GM21381 (cell line): ENCODE measurements around the gene POLR1C.
"Not testable (repeated sequence)": the region's sequence is repeated elsewhere in the genome, so short reads cannot be mapped to it uniquely, and the experiment has no call there.

Experiments
- ATAC-seq: cut with Tn5 transposase; IDR thresholded peaks from one replicate; pipeline ENCODE4 v1.9.1; 2021; ENCODE audit warnings: mild to moderate bottlenecking, moderate library complexity; ENCODE audit not compliant: unreplicated experiment

Gene POLR1C

DNA sequence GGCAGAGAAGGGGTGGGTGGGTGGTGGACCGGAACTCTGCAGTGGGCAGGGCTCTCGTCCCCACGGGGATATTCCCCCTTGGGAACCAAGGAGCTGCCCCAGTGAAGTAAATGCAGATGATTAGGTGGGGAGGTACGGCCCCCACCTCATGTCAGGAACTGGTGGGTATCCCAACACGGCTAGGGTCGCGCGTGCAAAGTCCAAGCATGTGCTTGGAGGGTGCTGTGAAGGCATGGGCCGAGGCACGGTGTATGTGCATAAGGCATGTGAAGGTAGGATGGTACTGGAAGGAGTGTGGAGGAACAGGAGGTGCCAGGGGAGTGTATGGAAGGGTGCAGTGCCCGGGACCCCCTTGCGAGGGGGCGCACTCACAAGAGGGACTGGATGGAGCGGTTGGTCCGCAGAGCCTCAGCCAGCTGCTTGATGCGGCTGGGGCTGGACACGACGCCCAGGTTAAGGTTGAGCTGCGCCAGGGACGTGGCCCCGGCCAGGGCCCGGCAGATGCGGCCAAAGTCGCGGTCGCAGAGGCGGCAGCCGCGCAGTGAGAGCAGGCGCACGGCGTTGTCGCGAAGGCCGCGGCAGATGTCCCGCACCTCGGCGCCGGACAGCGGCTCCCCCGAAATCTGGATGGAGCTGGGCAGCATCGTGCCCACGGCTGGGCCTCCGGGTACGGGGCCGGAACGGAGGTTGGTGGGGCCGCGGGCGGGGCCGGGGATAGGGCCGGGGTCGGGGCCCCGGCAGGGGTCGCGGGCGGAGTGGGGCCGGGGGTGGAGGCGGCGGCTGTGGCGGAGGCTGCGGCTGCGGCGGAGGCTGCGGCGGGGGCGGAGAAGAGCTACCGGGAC lies 7.5 kb upstream of the POLR1C start:
- no peak for ATAC-seq

DNA sequence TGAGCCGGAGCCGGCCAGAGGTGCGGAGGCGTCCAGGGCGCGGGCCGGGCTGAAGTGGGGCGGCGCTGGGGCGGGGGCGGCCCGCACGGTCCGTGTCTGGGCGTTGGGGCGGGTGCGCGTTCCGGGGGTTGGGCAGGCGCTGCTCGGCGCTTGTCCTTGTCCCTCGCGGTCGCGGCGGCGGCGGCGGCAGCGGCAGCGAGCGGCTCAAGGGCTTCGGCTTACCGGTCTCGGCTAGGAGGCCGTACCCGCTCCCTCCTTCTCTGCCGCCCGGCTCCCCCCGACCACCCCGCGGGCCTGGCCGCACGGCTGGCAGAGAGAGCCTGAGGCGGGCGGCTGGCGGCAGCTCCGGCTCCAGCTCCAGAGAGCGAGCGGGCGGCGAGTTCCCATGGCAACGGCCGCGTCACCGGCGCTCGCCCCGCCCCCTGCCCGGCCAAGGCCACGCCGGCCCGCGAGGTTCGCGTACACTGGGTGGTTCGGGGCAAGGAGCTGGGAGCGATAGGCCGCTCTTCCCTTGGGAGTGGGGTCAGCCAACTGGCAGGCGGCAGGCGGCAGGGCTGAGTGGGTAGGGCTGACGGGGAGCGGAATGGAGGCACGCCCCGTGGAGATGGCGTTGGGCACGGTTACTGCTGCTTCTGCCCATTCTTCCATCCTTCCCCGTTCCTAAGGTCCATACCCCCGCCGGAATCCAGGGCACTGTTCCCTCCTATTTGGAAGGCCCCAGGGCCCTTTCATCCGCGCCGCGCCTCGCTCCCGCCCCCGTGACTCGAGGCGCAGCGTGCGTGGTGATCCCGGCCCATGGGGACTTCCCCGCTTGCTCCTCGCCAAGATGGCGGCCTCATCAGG lies 6.7 kb upstream of the POLR1C start, which contains the start of gene LRRC73:
TSS of gene LRRC73 (minus strand) at position 363 of the 843 bp plus-strand sequence. CDS start 561 bp downstream, outside the sequence.
- peak; percentile 51 for ATAC-seq

DNA sequence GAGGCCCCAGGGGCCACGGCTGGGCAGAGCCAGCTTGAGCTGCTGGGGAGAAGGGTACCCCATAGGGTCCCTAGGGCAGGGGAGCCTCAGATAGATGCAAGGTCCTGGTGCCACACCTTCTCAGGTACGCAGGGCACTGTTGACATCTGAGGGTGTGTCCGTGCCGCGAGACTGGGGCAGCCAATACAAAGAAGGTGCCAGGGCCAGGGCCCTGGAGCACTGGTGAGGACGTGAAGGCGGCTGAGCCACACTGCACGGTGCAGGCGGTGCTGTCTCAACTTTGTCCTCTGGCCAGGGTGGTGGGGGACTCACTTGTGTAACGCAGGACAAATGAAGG lies 6.1 kb upstream of the POLR1C start:
- no peak for ATAC-seq

DNA sequence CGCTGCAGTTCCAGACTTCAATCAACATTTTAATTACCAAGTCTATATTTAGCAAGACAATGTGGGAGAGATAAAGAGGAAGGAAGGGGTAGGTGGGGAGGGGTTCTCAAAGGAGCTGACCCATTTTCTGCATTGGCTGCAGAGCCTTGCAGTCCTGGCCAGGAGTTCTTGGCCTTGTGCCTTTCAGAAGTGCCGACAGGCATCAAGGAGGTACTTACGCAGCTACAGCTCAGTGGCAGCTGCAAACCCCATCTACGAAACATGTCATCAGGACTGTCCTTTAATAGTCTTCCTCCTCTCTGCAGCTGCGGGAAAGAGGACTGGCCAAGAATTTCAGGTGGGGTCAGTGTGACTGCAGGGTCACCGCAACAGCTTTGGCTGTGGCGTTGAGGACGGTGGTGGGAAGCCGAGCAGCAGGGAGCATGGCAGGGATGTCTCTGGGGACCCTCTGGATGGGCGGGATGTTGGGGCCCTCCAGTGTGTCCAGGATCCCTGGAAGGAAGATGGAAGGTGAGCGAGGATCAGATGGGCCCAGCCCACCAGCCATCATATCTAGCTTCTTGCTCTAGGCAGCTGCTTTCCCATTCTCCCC lies 5.0 kb upstream of the POLR1C start:
- ATAC-seq: no peak

DNA sequence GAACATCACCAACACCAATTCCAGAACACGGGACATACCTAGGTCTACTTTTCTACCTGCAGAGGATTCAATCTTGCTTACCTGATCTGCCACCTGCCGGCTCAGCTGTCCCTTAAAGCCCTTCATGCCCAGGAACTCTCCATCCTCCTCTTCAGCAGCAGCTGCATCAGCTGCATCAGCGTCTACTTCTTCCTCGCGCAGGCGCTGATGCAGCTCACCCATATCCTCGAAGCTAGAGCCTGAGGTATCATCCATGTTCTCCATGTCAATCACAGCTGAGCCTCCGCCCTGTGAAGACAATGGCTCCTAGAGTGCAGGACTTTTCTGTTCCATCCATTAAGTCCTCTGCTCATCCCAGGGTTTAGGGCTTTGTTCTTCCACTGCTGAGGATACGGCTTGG lies 1.1 kb upstream of the POLR1C start:
- ATAC-seq: no peak

DNA sequence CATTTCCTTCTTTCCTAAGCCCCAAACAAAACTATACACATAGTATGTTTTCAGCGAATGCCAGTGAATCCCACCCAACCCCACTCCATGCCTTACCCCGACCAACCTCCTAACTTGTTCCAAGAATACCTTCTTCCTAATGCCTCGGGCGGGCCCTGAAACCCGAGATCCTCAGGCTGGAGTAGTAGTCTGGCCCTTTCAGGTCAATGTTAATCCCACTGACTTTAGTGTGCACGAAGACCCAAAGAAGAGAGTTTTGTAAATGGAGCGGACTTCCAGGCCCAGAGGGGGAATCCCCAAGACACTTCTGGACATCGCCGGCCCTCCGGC lies 557 bp upstream of the POLR1C start:
- ATAC-seq: no peak

DNA sequence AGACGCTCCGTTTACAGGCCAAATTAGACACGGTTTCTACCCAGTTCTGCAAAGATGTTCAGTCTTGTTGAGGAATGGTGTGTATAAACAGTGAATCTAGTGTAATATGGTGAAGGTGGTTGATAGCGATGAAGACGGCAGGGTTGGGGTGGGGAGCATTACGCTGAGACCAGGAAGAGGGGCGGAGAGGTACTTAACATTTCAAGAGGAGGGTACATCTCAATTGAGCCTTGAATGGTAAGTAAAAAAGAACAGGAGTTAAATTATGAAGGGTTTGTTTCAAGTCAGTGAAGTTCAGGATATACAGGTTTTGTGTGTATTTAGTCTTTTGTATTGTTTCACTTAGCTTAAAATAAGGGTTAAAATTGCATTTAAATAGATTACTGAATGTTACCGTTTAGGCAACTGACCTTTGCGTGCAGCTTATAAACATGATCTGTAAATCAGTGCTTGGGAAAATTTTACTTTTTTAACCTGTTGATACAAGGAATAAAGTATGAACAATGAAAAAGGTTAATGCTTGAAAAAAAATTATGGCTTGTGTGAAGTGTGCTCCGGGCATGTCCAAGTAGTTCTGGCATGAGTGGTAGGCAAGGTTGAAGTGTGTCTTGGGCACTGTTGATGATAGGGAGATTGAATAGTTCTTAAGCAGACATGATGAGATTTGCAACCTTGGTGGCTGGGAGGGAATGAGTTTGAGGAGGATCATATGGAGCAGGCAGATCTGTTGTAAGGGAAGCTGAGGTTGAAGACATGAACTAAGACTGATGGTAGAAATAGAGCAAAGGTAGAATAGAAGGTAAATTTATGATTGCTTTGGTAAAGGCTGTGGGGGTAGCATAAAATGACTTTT lies 842 bp downstream of the POLR1C start:
- no peak for ATAC-seq

DNA sequence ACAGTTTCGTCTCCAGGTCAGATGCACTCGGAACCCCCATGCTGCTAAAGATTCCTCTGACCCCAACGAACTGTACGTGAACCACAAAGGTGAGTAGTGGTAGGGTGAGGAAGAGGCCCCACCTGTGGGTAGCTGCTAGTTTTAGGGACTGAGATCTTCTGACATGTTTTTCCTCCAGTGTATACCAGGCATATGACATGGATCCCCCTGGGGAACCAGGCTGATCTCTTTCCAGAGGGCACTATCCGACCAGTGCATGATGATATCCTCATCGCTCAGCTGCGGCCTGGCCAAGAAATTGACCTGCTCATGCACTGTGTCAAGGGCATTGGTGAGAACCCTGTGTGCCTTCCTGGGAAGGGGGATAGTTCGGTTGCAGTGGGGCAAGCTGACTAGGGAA lies 3.2 kb downstream of the POLR1C start:
- ATAC-seq: no peak

DNA sequence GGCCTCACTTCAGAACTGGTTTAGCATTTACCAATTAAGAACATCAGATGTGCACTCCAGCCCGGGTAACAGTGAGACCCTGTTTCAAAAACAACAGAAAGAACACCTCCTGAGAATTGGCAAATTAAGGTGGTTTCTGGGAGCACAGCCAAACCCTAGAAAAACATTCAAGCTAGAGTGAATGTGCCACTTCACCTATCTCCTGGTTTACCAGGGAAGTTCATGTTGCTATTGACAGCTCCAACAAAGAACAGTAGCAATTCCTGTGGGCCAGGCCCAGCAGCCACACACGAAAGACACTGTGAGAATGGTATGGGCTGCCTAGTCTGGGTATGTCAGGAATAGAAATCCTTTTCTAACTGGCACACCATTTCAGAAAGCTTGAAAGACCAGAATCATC lies 4.9 kb downstream of the POLR1C start:
- ATAC-seq: no peak

DNA sequence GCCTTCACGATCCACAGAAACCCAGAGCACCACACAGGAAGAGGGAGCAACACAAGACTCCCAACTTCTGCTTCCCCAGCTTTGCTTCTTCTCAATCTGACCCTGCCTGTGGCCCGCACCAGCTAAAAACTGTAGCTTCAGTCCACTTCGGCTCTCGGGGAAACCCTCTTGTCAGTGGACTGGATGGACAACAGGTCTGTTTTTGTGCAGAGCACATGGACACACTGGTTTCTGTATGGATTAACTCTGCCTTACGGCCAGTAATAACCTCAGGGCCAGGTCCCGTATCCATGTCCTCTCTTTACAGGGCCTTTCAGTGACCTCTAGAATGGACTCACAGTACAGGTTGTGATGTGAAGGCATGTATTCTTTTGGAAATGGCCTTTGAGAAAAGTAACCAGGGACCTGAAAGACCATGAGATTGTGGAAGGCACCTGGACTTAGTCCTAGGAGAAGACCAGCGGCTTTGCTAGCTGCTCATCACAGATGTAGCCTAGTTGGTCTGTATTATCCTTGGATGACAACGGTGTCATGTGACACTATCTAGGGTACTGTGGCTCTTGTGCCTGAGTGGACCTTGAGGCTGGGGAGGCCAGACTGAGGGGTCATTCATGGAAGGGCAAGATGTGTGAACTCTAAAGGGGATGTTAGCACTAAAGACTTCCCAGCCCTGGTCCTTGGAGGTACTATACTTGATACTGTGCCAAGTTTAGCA lies 5.8 kb downstream of the POLR1C start:
- no peak for ATAC-seq

DNA sequence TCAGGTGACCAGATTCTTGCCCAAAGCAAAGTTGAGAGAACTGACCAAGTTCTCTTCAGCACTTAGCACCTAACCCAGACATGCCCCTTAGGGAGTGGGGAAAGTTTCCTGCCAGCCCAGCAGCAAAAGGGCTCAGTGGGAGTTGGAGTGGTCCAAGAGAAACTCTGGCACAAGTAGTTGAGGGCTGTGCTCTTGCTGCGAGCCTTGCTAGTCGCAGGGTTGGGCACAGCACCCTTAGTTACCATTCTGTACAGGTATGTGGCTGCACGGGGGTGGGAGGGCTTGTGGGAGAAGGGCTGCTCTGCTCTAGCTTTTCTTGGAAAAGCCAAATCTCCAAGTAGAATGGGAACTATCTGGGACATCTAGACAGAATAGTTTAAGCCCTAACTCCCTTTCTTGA lies 6.4 kb downstream of the POLR1C start:
- ATAC-seq: no peak

DNA sequence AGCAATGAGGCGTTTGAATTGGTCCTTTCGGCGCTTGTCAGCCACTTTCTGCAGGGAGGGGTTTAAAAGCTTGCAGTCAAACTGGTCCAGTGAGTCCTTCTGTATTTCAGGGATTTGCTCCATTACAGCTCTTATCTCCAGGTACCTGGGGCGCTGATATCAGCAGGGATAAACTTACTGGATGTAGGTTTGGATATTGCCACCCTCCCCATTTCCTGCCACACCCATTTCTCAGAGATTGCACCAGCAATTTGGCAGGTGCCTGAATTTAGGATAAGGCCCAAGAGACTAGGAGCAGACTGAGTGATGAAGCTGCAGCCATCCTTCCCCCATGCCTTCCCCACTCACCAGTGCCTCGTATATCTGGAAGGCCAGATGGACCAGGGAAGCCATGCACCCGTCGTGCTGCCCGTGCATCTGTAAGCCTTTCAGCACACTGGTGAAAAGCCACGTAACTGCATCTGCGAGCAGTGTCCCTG lies 7.6 kb downstream of the POLR1C start:
- no peak for ATAC-seq

DNA sequence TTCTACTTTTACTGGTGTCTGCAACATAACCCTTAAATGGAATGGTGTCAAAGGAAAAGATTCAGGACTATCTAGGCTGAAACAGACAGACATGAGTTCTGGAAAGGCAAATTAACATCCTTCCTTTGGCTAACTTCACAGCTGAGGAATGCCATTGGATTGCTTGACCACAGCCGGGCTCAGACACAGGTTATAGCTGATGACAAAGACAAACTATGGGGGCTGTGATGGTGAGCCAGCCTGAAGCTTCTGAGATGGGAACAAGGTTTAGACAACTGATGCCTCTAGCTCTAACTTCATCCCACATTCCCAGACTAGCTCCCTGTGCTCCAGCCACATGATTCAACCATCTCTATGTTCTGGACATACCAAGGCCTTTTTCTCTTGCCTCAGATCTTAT lies 15.3 kb downstream of the POLR1C start:
- ATAC-seq: no peak

DNA sequence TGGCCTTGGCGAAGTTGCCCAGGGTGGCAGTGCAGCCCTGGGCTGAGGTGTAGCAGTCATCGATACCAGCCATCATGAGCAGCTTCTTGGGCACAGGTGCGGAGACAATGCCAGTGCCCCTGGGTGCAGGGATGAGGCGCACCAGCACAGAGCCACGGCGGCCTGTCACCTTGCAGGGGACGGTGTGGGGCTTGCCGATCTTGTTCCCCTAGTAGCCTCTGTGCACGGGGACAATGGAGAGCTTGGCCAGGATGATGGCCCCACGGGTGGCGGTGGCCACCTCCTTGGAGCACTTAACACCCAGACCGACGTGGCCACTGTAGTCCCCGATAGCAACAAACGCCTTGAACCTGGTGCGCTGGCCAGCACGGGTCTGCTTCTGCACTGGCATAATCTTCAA lies 22.1 kb downstream of the POLR1C start:
- ATAC-seq: not testable (repeated sequence)

DNA sequence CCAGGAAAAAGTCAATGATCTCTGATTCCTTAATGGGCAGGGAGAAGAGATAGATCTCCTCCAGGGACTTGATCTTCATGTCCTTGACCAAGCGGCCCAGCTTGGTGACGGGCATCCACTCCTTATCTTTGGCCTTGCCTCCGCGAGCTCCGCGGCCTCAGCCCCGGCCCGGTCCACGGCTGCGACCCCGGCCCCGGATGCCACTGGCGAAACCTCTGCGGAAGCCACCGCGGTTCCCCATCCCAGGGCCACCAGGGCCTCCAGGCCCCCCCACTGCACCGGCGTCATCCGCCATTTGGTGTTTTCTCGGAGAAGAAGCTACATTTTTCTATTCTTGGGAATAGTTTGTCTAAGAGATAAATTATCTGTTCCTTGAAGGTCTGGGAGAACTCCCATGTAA lies 22.5 kb downstream of the POLR1C start:
- not testable (repeated sequence) for ATAC-seq

DNA sequence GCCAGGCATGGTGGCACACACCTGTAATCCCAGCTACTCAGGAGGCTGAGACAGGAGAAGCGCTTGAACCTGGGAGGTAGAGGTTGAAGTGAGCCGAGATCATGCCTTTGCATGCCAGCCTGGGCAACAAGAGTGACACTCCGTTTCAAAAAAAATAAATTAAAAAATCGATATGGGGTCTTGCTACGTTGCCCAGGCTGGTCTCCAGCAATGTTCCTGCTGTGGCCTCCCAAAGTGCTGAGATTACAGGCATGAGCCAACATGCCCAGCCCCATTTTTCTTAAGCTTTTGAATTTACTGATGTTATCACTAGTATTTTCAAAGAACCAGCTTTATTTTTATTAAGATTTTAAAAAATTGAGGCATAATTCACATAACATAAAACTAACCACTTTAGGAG lies 23.6 kb downstream of the POLR1C start:
- no peak for ATAC-seq

DNA sequence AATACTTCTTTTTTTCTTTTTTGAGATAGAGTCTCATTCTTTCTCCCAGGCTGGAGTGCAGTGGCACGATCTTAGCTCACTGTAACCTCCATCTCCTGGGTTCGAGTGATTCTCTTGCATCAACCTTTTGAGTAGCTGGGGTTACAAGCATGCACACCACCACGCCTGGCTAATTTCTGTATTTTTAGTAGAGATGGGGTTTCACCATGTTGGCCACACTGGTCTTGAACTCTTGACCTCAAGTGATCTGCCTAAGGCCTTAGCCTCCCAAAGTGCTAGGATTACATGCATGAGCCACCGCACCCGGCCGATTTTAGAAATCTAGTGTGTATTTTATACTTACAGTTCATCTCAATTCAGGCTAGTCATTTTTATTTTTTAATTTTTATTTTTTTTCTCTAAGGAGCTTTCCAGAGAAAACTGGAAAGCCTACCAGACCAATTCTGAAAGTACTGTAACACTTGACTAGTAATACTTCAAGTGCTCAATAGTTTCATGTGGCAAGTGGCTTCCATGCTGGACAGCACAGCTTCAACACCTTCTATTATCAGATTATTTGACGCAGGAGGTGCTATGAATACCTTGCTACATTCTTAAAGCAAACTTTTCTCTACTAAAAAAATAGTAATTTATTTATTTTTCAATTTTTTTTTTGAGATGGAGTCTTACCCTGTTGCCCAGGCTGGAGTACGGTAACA lies 25.0 kb downstream of the POLR1C start:
- ATAC-seq: no peak

DNA sequence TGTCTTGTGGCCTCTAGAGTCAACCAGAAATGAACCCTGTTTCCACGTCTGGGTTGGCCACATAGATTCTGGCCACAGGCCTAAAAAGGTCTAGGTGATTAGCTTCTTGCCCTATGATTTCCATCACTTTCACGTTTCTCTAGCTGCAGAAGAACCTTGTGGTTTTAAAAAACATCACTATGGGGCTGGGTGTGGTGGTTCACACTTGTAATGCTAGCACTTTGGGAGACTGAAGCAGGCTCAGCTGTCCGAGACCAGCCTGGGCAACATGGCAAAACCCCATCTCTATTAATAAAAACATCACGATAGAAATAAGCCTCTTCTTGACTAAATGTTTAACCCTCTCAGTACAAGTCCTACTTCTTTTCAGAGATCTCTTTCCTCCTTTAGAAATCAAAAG lies 27.6 kb downstream of the POLR1C start:
- ATAC-seq: no peak

DNA sequence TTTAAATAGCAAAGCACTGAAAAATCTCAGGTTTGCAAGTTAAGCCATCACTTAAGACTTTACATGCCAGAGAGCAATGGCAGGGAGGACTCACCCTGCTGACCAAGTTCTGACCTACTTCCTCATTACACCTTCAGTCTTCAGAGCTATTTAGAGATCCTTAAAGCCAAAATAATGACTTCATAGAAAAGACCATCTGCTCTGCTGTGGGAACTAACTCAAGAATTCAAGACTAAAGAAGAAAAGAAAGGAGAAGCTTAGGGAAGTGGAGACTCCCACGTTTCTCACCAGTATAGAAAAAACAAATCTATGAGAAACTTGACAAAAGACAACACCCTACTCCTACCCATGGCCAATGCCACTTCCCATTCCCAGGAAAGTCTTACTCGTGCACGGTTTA lies 30.3 kb downstream of the POLR1C start:
- ATAC-seq: no peak

DNA sequence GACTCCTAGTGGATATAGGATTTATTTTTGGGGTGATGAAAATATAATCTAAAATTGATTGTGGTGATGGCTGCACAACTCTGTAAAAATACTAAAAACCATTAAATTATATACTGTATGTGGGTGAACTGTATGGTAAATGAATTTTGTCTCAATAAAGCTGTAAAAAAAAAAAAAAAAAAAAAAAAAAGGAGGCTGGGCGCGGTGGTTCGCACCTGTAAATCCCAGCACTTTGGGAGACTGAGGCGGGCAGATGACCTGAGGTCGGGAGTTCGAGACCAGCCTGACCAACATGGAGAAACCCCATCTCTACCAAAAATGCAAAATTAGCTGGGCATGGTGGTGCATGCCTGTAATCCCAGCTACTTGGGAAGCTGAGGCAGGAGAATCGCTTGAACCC lies 40.7 kb downstream of the POLR1C start:
- not testable (repeated sequence) for ATAC-seq
